ENCODE results near the gene MRTFB. TPM values are rescaled to one million over a fixed set of nuclear protein-coding genes. Genes with fewer than 3 reads are reported as not detected.
A peak's percentile ranks its signal among the peaks of the same experiment; 100 is the strongest.

The MRTFB gene
- total and polyA plus RNA-seq, 2 of the 13 experiments (the other 11 are each of a cell fraction or from before 2014, with no cell fraction given): 11.4 to 14.0 TPM

DNA sequence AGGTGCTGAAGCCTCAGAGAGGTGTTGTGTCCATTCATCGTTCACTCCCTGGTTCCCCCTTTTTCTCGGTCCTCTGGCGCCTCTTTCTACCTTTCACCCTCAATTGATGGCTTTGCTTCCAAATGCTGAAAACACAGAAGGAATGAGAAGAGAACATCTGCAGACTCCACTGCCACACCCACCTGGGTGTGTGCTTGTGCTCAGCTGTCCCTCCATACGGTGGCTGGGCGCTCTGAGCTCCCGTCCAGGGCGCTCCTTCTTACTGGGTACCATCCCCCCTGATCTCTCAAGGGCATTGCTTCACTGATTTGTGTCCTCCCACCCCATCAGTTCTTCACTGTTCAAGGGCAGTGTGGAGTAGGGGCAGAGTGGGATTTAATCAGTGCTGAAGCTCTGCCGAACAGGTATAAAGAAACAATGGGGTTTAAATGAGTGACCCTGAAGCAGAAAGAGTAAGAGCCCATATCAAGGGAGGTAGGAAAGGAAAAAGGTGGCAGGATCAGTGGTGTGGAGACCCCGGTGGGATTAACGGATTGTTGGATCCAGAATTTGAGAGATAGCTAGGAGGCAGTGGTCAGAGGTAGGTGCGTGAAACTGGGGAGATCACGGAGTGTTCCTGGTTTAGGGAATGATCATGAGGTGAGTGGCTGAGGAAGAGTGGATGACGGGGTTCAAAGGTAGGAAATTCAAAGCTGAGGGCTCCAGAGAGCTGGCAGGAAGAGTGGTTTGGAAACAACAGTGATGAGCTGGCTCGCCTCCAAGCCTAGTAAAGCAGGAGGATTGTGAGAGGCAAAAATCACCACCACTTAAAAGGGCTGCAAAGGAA is 40.8 kb downstream of the MRTFB start (continued):
- TF ChIP-seq, protein P1, sequence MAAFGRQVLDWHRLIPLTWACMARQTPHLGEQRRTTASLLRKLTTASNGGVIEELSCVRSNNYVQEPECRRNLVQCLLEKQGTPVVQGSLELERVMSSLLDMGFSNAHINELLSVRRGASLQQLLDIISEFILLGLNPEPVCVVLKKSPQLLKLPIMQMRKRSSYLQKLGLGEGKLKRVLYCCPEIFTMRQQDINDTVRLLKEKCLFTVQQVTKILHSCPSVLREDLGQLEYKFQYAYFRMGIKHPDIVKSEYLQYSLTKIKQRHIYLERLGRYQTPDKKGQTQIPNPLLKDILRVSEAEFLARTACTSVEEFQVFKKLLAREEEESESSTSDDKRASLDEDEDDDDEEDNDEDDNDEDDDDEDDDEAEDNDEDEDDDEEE (CRISPR knock-in tag; IDR thresholded peaks at IDR 0.05): no peak
- TF ChIP-seq, protein P2, sequence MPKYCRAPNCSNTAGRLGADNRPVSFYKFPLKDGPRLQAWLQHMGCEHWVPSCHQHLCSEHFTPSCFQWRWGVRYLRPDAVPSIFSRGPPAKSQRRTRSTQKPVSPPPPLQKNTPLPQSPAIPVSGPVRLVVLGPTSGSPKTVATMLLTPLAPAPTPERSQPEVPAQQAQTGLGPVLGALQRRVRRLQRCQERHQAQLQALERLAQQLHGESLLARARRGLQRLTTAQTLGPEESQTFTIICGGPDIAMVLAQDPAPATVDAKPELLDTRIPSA (CRISPR knock-in tag; IDR thresholded peaks at IDR 0.05; ENCODE audit: borderline replicate concordance): no peak
- TF ChIP-seq, protein P3, sequence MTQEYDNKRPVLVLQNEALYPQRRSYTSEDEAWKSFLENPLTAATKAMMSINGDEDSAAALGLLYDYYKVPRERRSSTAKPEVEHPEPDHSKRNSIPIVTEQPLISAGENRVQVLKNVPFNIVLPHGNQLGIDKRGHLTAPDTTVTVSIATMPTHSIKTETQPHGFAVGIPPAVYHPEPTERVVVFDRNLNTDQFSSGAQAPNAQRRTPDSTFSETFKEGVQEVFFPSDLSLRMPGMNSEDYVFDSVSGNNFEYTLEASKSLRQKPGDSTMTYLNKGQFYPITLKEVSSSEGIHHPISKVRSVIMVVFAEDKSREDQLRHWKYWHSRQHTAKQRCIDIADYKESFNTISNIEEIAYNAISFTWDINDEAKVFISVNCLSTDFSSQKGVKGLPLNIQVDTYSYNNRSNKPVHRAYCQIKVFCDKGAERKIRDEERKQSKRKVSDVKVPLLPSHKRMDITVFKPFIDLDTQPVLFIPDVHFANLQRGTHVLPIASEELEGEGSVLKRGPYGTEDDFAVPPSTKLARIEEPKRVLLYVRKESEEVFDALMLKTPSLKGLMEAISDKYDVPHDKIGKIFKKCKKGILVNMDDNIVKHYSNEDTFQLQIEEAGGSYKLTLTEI (CRISPR knock-in tag; conservative IDR thresholded peaks at IDR 0.05): no peak
- TF ChIP-seq ZNF263 (CRISPR knock-in tag; IDR thresholded peaks at IDR 0.05) (no peak), NFRKB (IDR thresholded peaks at IDR 0.05) (no peak), ZNF841 (CRISPR knock-in tag; IDR thresholded peaks at IDR 0.05; ENCODE audit: borderline replicate concordance) (no peak), TBP (CRISPR knock-in tag; IDR thresholded peaks at IDR 0.05) (no peak), RFX5 (IDR thresholded peaks at IDR 0.05; ENCODE audit: low read depth, low read length) (no peak), MEIS2 (CRISPR knock-in tag; IDR thresholded peaks at IDR 0.05) (no peak), SALL1 (CRISPR knock-in tag; IDR thresholded peaks at IDR 0.05) (peak; percentile 61), ZNF850 (CRISPR knock-in tag; conservative IDR thresholded peaks at IDR 0.05) (no peak), BCL6 (CRISPR knock-in tag; IDR thresholded peaks at IDR 0.05) (0 out of 2 replicates have a peak, but pooled peaks have one; percentile 17), MIER2 (CRISPR knock-in tag; IDR thresholded peaks at IDR 0.05) (no peak), ZNF224 (CRISPR knock-in tag; IDR thresholded peaks at IDR 0.05) (no peak), SAP130 (CRISPR knock-in tag; IDR thresholded peaks at IDR 0.05; ENCODE audit: low read depth) (peak; percentile 59), POLR2AphosphoS2 (IDR thresholded peaks at IDR 0.05; ENCODE audit: low read depth, low read length) (no peak), ZNF3 (CRISPR knock-in tag; IDR thresholded peaks at IDR 0.05) (no peak), ZNF12 (CRISPR knock-in tag; IDR thresholded peaks at IDR 0.05) (no peak), ZNF20 (CRISPR knock-in tag; IDR thresholded peaks at IDR 0.05) (no peak), AHR (CRISPR knock-in tag; IDR thresholded peaks at IDR 0.05) (no peak)
- TF ChIP-seq, protein P4, sequence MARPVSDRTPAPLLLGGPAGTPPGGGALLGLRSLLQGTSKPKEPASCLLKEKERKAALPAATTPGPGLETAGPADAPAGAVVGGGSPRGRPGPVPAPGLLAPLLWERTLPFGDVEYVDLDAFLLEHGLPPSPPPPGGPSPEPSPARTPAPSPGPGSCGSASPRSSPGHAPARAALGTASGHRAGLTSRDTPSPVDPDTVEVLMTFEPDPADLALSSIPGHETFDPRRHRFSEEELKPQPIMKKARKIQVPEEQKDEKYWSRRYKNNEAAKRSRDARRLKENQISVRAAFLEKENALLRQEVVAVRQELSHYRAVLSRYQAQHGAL (CRISPR knock-in tag; IDR thresholded peaks at IDR 0.05; ENCODE audit: not compliant biosample characterization): no peak
- TF ChIP-seq, protein P5, sequence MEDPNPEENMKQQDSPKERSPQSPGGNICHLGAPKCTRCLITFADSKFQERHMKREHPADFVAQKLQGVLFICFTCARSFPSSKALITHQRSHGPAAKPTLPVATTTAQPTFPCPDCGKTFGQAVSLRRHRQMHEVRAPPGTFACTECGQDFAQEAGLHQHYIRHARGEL (CRISPR knock-in tag; IDR thresholded peaks at IDR 0.05): no peak
- TF ChIP-seq, protein P6, sequence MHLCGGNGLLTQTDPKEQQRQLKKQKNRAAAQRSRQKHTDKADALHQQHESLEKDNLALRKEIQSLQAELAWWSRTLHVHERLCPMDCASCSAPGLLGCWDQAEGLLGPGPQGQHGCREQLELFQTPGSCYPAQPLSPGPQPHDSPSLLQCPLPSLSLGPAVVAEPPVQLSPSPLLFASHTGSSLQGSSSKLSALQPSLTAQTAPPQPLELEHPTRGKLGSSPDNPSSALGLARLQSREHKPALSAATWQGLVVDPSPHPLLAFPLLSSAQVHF (CRISPR knock-in tag; IDR thresholded peaks at IDR 0.05): no peak
- TF ChIP-seq, protein P7, sequence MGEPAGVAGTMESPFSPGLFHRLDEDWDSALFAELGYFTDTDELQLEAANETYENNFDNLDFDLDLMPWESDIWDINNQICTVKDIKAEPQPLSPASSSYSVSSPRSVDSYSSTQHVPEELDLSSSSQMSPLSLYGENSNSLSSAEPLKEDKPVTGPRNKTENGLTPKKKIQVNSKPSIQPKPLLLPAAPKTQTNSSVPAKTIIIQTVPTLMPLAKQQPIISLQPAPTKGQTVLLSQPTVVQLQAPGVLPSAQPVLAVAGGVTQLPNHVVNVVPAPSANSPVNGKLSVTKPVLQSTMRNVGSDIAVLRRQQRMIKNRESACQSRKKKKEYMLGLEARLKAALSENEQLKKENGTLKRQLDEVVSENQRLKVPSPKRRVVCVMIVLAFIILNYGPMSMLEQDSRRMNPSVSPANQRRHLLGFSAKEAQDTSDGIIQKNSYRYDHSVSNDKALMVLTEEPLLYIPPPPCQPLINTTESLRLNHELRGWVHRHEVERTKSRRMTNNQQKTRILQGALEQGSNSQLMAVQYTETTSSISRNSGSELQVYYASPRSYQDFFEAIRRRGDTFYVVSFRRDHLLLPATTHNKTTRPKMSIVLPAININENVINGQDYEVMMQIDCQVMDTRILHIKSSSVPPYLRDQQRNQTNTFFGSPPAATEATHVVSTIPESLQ (CRISPR knock-in tag; conservative IDR thresholded peaks at IDR 0.05): no peak

Measured in HepG2 (cell line).